GM12873 (cell line): Measurements from ENCODE around the gene IGFBP7.

ENCODE experiments used
- TF ChIP-seq, protein P1 (sequence below): IDR thresholded peaks from 2 replicates; pipeline ENCODE4 v1.5.1; 2012; ENCODE audit warnings: low read depth, mild to moderate bottlenecking, moderate library complexity, low read length, control low read depth; ENCODE audit not compliant: insufficient read depth; ENCODE audit errors: missing control alignments

The IGFBP7 gene

GRCh38 chr4:57080781-57081650 is 29.2 kb downstream of the IGFBP7 start:
- TF ChIP-seq, protein P1, sequence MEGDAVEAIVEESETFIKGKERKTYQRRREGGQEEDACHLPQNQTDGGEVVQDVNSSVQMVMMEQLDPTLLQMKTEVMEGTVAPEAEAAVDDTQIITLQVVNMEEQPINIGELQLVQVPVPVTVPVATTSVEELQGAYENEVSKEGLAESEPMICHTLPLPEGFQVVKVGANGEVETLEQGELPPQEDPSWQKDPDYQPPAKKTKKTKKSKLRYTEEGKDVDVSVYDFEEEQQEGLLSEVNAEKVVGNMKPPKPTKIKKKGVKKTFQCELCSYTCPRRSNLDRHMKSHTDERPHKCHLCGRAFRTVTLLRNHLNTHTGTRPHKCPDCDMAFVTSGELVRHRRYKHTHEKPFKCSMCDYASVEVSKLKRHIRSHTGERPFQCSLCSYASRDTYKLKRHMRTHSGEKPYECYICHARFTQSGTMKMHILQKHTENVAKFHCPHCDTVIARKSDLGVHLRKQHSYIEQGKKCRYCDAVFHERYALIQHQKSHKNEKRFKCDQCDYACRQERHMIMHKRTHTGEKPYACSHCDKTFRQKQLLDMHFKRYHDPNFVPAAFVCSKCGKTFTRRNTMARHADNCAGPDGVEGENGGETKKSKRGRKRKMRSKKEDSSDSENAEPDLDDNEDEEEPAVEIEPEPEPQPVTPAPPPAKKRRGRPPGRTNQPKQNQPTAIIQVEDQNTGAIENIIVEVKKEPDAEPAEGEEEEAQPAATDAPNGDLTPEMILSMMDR: no peak

GRCh38 chr4:57078685-57079521 is 31.3 kb downstream of the IGFBP7 start:
- TF ChIP-seq, protein P1: no peak

DNA sequence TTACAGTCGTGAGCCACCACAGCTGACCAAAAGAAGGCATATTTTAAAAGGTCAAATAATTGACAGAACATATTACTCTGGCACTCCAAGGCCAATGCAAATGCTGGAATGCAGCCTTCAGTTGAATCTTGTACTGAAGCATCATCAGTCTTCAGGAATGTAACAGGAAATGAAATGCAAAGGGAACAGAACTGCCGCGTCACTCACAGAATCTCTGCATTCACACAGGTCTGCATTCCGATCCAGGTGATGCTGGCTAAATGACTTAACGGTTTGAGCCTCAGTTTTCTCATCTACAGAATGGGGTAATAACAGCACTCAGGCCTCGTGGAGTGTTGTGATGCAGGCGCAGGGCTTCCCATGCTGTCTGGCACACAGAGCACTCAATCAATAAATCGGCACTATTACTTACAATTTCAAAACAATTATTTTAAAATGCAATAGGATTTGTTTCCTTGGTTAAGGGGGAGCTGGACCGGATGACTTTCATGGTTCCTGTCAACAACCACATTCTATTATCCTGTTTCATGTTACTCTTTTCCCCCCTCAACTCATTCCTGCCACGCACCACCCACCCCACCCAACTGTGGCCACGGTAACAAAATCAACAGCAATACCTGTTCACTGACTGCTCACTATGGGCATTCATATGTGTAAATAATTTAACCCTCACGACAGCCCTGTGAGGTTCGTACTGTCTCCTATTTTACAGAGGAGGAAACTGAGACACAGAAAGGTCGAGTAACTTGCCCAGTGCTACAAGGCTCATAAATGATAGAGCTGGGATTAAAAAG is 32.4 kb downstream of the IGFBP7 start:
- TF ChIP-seq, protein P1: no peak

GRCh38 chr4:57076646-57077045 is 33.5 kb downstream of the IGFBP7 start:
- TF ChIP-seq, protein P1: no peak

- TF ChIP-seq, protein P1: no peak
Observed at GRCh38 chr4:57075367-57075766, 34.8 kb downstream of the IGFBP7 start.

GRCh38 chr4:57074744-57075143 is 35.4 kb downstream of the IGFBP7 start:
- TF ChIP-seq, protein P1: no peak
